Heart left ventricle (tissue), 16 donors: Measurements from ENCODE around the gene POLD1. TPM values are rescaled to one million over a fixed set of nuclear protein-coding genes. Genes with fewer than 3 reads are reported as not detected.

Experiments used
- ATAC-seq, 4 donors: fragments of 200-7000 bp; cut with Tn5 transposase; one replicate each; pipeline ENCODE4 v1.9.1; 2020 to 2022; ENCODE audit warnings: moderate library complexity in 4 of 4, mild to moderate bottlenecking in 3 of 4, moderate number of reproducible peaks in 1 of 4
- DNase-seq, 5 donors: peaks; one replicate each; pipeline ENCODE4 v3.0.0-alpha.2; 2020
- H3K27ac ChIP-seq, 12 donors: fragments of 200-600 bp; sonication (generic) in 4 of 12; one replicate each; pipeline versions ENCODE4 v1.5.0 to v1.8.0; 2016 to 2022; ENCODE audit warnings: mild to moderate bottlenecking in 2 of 12
- H3K27me3 ChIP-seq, 9 donors: fragments of 200-600 bp; sonication (generic) in 2 of 9; one replicate each; pipeline versions ENCODE4 v1.5.1 to v1.8.0; 2016 to 2022; ENCODE audit warnings: mild to moderate bottlenecking in 3 of 9
- H3K36me3 ChIP-seq, 9 donors: fragments of 200-600 bp; sonication (generic) in 2 of 9; one replicate each; pipeline versions ENCODE4 v1.5.0 to v1.8.0; 2018 to 2022; ENCODE audit warnings: mild to moderate bottlenecking in 2 of 9
- H3K4me1 ChIP-seq, 12 donors: fragments of 200-600 bp; sonication (generic) in 4 of 12; one replicate each; pipeline versions ENCODE4 v1.5.0 to v1.8.0; 2016 to 2022; ENCODE audit warnings: mild to moderate bottlenecking in 3 of 12
- H3K4me3 ChIP-seq, 12 donors: fragments of 200-600 bp; sonication (generic) in 4 of 12; one replicate each; pipeline versions ENCODE4 v1.5.0 to v1.8.0; 2017 to 2022; ENCODE audit warnings: mild to moderate bottlenecking in 9 of 12, moderate library complexity in 4 of 12
- H3K9me3 ChIP-seq, 12 donors: fragments of 200-600 bp; sonication (generic) in 4 of 12; one replicate each; pipeline versions ENCODE4 v1.5.0 to v1.8.0; 2016 to 2022; ENCODE audit warnings: mild to moderate bottlenecking in 1 of 12
- POLR2A ChIP-seq, 2 donors: fragments of 450-650 bp; IDR thresholded peaks; one replicate each; pipeline ENCODE4 v1.6.1; 2017; ENCODE audit warnings: antibody characterized with exemption in 2 of 2, mild to moderate bottlenecking in 2 of 2, moderate library complexity in 2 of 2
- WGBS, 4 donors: extraction: QIAGEN DNeasy Blood & Tissue Kit in 2 of 4; methylation state at CpG; one replicate each; pipeline versions ENCODE4 v1.1.5 to v1.1.7; 2013 to 2018; 5-methylcytosine and 5-hydroxymethylcytosine counted together
- intact Hi-C, 10 donors: fragments of 100-400 bp; cut with DNase I; formaldehyde crosslinking; loops; one replicate each; pipeline versions ENCODE4 v1.11.1 to v1.14.2; 2022
- polyA plus RNA-seq, 2 donors: library from polyadenylated mRNA; stranded (reverse); fragments of 200-250 nt; gene quantifications; one replicate each; pipeline ENCODE4 v1.2.3, GENCODE V29; 2013
- total RNA-seq, 9 donors: library from RNA; depleted of rRNA in 2 of 9; stranded (reverse); fragments of >200 nt in 2 of 9; fragmentation: NEBNext Ultra II Directional in 3 of 9; extraction: Animal tissue kit (Norgen Biotek cat#: 25700) in 3 of 9; gene quantifications; one replicate each; pipeline versions ENCODE4 v1.1.0 to v1.2.4, GENCODE V29; 2016 to 2023
- TF ChIP-seq, protein P1 (sequence below), 12 donors: fragments of 200-600 bp; sonication (generic) in 4 of 12; IDR thresholded peaks; one replicate each; pipeline versions ENCODE4 v1.5.0 to v1.8.0; 2018 to 2022; ENCODE audit warnings: antibody characterized with exemption in 12 of 12, mild to moderate bottlenecking in 5 of 12
- donor health status: ischemic (EF 13 %, LVEDD 7.1; RV severe dilation, severe dysfunction).
- donor health status: healthy with polysubstance abuse.
- donor health status: DM: no; HTN: yes; CAD: no.
- donor health status: DM: no; HTN: no; CAD: no.
- donor health status: ischemic (EF 25% LVEDD 6.9; RV normal size, moderate dysfunction).
- donor health status: ischemic (EF 25% LVEDD 5.7; RV mildly dilated, moderate dysfunction).
- donor health status: healthy.
- donor health status: DM: yes; HTN: yes; CAD: no.
- donor health status: ischemic (EF 35%, LVEDD 5.7; RV mildly dilated, moderate dysfunction).
- donor health status: nonischemic (EF 11% LVEDD 7.7; RV severe dilation, severe dysfunction).
- donor health status: DM: yes; HTN: yes; CAD: no.
- donor health status: PGD.
- donor health status: ischemic (EF 29% LVEDD 5.4; RV normal size, mild dysfunction).
- donor health status: nonischemic (EF 23%, LVEDD 6.1; RV moderate dilation, normal function).

Gene POLD1
- total and polyA plus RNA-seq, 11 donors = 6.1 to 18.0 (median 9.6) TPM

- Histone ChIP-seq H3K9me3 (no peaks in the 10 kb centered on the region), H3K4me3 (peak overlapping the region in 1 of 12 donors; percentile 99), H3K4me1 (peaks cover 0 to 43% (median 19%) of the 10 kb centered on the region in 12 donors), H3K27ac (peak overlapping the region in 1 of 12 donors; percentile 98), H3K27me3 (no peaks in the 10 kb centered on the region), H3K36me3 (peaks cover 2 to 53% (median 51%) of the 10 kb centered on the region in 9 donors)
- peak in 1 of 5 donors; percentile 25 for DNase-seq
- 69 to 76% (median 72%) methylated on average over 9 of the region's 9 CpGs for WGBS, 4 donors
- intact Hi-C loops = loop anchor here in 4 of 10 donors (2.0 to 10.0 kb wide), 4 partner anchors 133 to 727 kb away; partner anchors contain the start of genes CTU1 (in 2 of the 4), JOSD2 (in 2 of the 4) and ASPDH (in 1 of the 4)
- ATAC-seq = no peak
- no peak for TF ChIP-seq POLR2A (IDR thresholded peaks at IDR 0.05)
- TF ChIP-seq, protein P1, sequence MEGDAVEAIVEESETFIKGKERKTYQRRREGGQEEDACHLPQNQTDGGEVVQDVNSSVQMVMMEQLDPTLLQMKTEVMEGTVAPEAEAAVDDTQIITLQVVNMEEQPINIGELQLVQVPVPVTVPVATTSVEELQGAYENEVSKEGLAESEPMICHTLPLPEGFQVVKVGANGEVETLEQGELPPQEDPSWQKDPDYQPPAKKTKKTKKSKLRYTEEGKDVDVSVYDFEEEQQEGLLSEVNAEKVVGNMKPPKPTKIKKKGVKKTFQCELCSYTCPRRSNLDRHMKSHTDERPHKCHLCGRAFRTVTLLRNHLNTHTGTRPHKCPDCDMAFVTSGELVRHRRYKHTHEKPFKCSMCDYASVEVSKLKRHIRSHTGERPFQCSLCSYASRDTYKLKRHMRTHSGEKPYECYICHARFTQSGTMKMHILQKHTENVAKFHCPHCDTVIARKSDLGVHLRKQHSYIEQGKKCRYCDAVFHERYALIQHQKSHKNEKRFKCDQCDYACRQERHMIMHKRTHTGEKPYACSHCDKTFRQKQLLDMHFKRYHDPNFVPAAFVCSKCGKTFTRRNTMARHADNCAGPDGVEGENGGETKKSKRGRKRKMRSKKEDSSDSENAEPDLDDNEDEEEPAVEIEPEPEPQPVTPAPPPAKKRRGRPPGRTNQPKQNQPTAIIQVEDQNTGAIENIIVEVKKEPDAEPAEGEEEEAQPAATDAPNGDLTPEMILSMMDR (IDR thresholded peaks at IDR 0.05) = no peak
These were observed 6.6 kb upstream of the POLD1 start for GRCh38 chr19:50377517-50377916.

DNA sequence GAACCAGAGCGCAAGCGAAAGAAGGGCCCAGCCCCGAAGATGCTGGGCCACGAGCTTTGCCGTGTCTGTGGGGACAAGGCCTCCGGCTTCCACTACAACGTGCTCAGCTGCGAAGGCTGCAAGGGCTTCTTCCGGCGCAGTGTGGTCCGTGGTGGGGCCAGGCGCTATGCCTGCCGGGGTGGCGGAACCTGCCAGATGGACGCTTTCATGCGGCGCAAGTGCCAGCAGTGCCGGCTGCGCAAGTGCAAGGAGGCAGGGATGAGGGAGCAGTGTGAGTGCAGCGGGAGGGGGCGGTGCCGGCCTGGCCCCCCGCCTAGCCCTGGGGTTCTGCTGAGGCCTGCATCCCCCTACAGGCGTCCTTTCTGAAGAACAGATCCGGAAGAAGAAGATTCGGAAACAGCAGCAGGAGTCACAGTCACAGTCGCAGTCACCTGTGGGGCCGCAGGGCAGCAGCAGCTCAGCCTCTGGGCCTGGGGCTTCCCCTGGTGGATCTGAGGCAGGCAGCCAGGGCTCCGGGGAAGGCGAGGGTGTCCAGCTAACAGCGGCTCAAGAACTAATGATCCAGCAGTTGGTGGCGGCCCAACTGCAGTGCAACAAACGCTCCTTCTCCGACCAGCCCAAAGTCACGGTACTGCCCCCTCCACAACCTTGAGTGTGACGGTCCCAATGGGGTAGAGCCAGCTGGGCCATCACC is 5.8 kb upstream of the POLD1 start:
- H3K27me3 ChIP-seq = no peaks in the 10 kb centered on the region
- 92 to 94% (median 93%) methylated on average over 33 to 36 of the region's 36 CpGs for WGBS, 4 donors
- no peak for TF ChIP-seq POLR2A (IDR thresholded peaks at IDR 0.05)
- TF ChIP-seq, protein P1 (IDR thresholded peaks at IDR 0.05) = no peak
- no peak for ATAC-seq
- no peak overlapping the region for H3K27ac ChIP-seq
- peaks cover 2 to 58% (median 56%) of the 10 kb centered on the region in 9 donors for H3K36me3 ChIP-seq
- intact Hi-C loops = loop anchor here in 3 of 10 donors (5.0 to 10.0 kb wide), 3 partner anchors 134 to 726 kb away; partner anchors contain the start of genes CTU1 (in 2 of the 3), ASPDH (in 1 of the 3) and JOSD2 (in 1 of the 3)
- H3K4me3 ChIP-seq = no peak overlapping the region
- peak in 1 of 5 donors; percentile 26 for DNase-seq
- peaks cover 0 to 43% (median 20%) of the 10 kb centered on the region in 12 donors for H3K4me1 ChIP-seq
- H3K9me3 ChIP-seq = no peaks in the 10 kb centered on the region

DNA sequence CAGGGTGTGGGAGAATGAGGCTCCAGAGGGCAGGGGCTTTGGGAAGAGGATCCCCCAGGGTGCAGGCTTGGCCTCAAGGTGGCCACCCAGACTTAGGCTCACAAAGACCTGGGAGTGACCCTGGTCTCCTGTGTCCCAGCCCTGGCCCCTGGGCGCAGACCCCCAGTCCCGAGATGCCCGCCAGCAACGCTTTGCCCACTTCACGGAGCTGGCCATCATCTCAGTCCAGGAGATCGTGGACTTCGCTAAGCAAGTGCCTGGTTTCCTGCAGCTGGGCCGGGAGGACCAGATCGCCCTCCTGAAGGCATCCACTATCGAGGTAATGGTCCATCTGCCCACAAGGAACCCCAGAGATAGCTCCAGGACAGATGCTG is 5.3 kb upstream of the POLD1 start:
- H3K27me3 ChIP-seq = no peaks in the 10 kb centered on the region
- WGBS, 4 donors = 93 to 96% (median 94%) methylated on average over 6 to 10 of the region's 10 CpGs
- TF ChIP-seq, protein P1 (IDR thresholded peaks at IDR 0.05) = no peak
- no peak for TF ChIP-seq POLR2A (IDR thresholded peaks at IDR 0.05)
- DNase-seq (no peak), ATAC-seq (no peak)
- H3K36me3 ChIP-seq = peaks cover 2 to 58% (median 56%) of the 10 kb centered on the region in 9 donors
- no peak overlapping the region for H3K4me3 ChIP-seq
- peaks cover 0 to 48% (median 22%) of the 10 kb centered on the region in 12 donors for H3K4me1 ChIP-seq
- H3K9me3 ChIP-seq = no peaks in the 10 kb centered on the region
- H3K27ac ChIP-seq = no peak overlapping the region
- intact Hi-C loops = loop anchor here in 3 of 10 donors (5.0 to 10.0 kb wide), 3 partner anchors 133 to 726 kb away; partner anchors contain the start of genes CTU1 (in 2 of the 3), ASPDH (in 1 of the 3) and JOSD2 (in 1 of the 3)

GRCh38 chr19:50379602-50380001 is 4.5 kb upstream of the POLD1 start:
- no peak for TF ChIP-seq POLR2A (IDR thresholded peaks at IDR 0.05)
- TF ChIP-seq, protein P1 (IDR thresholded peaks at IDR 0.05) = no peak
- H3K27me3 ChIP-seq = no peaks in the 10 kb centered on the region
- H3K4me1 ChIP-seq = peaks cover 0 to 51% (median 23%) of the 10 kb centered on the region in 12 donors
- H3K36me3 ChIP-seq = peaks cover 2 to 58% (median 56%) of the 10 kb centered on the region in 9 donors
- WGBS, 4 donors = 91 to 94% (median 93%) methylated on average over 9 to 11 of the region's 11 CpGs
- ATAC-seq (no peak), DNase-seq (peak in 1 of 5 donors; percentile 23)
- no peaks in the 10 kb centered on the region for H3K9me3 ChIP-seq
- intact Hi-C loops = loop anchor here in 3 of 10 donors (5.0 to 10.0 kb wide), 3 partner anchors 133 to 725 kb away; partner anchors contain the start of genes CTU1 (in 2 of the 3), ASPDH (in 1 of the 3) and JOSD2 (in 1 of the 3)
- no peak overlapping the region for H3K4me3 ChIP-seq
- H3K27ac ChIP-seq = no peak overlapping the region
